ENCODE measurements around the gene HES5. TPM values are rescaled to one million over a fixed set of nuclear protein-coding genes. Genes with fewer than 3 reads are reported as not detected.
"Not testable (repeated sequence)": the region's sequence is repeated elsewhere in the genome, so short reads cannot be mapped to it uniquely, and the experiment has no call there.

Gene HES5
- total RNA-seq, 1 donor from 2014 or later = 1.6 TPM

GRCh38 chr1:2569060-2569459 is 39.0 kb upstream of the HES5 start:
- Histone ChIP-seq H3K36me3 (ENCODE audit: control insufficient read depth in 3 of 3, insufficient read depth in 3 of 3, low read length in 3 of 3) (no peaks in the 10 kb centered on the region), H3K27me3 (ENCODE audit: control insufficient read depth in 3 of 3, insufficient read depth in 3 of 3, low read length in 3 of 3) (peaks cover 0 to 16% (median 8%) of the 10 kb centered on the region in 3 donors), H3K27ac (ENCODE audit: low read depth, low read length) (no peak overlapping the region), H3K4me1 (ENCODE audit: control insufficient read depth in 3 of 3, insufficient read depth in 3 of 3, low read length in 3 of 3) (no peaks in the 10 kb centered on the region), H3K9ac (ENCODE audit: low read depth in 1 of 3, low read length in 3 of 3) (no peak overlapping the region), H3K4me3 (ENCODE audit: low read length in 3 of 3) (no peak overlapping the region), H3K9me3 (ENCODE audit: control insufficient read depth in 3 of 3, low read length in 3 of 3) (peaks cover 0 to 7% (median 2%) of the 10 kb centered on the region in 3 donors)

DNA sequence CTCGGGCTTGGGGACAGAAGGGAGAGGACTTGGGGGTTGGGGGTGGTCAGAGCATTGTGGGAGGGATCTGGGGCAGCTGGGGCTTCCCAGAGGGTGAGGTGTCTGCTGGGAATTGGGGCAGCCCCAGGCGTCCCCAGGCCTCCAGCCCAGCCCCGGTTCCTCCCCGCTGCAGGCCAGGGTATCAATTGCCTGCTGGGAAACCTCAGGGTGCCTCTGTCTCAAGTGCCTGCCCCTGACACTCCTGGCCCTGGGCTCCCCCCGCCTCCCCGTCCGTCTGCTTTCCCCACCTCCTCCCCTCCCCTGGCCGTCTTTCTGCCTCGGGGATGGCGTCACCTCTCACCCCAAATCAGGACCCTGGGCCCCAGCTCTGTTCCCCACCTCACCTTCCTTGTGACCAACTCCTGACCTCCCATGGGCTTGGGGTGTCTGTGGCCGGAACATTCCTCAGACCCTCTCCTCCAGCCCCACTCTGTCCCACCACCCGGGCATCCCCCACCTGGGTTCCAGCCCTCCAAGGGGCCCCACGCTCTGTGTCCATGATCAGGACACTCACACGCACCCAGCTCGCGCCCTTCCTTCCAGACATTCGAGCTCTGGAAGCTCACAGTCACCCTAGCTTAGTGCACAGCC is 38.2 kb upstream of the HES5 start:
- H3K27ac ChIP-seq (ENCODE audit: low read depth, low read length); H3K9me3 ChIP-seq (ENCODE audit: control insufficient read depth in 3 of 3, low read length in 3 of 3); H3K9ac ChIP-seq (ENCODE audit: low read depth in 1 of 3, low read length in 3 of 3); H3K4me3 ChIP-seq (ENCODE audit: low read length in 3 of 3); H3K4me1 ChIP-seq (ENCODE audit: control insufficient read depth in 3 of 3, insufficient read depth in 3 of 3, low read length in 3 of 3); H3K36me3 ChIP-seq (ENCODE audit: control insufficient read depth in 3 of 3, insufficient read depth in 3 of 3, low read length in 3 of 3): not testable (repeated sequence)
- H3K27me3 ChIP-seq (ENCODE audit: control insufficient read depth in 3 of 3, insufficient read depth in 3 of 3, low read length in 3 of 3) = peaks cover 0 to 14% (median 8%) of the 10 kb centered on the region in 3 donors

DNA sequence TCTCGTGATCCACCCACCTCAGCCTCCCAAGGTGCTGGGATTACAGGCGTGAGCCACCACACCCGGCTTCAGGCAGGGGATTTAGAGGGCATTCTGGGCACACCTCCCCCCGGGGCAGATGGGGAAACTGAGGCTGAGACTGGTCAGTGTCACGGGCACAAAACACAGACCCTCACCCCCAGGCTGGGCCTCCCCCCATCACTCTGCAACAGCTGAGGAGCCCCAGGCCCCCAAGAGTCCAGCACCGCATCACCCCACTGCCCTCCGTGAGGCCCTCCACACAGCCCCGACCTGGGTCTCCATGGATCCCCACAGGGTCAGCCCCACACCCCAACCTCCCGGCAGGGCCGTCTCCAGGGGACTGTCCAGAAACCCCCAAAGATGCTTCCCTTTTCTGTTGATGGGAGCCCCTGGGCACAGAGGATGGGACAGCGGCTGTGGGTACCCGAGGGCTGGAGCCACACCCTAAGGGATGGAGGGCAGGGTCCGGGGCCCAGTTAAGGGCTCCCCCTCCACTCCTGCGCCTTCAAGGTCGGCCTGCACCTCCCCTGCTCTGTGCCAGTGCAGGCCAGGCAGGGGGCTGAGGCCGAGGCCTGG is 37.1 kb upstream of the HES5 start:
- H3K4me3 ChIP-seq (ENCODE audit: low read length in 3 of 3) = no peak overlapping the region
- no peaks in the 10 kb centered on the region for H3K4me1 ChIP-seq (ENCODE audit: control insufficient read depth in 3 of 3, insufficient read depth in 3 of 3, low read length in 3 of 3)
- H3K27me3 ChIP-seq (ENCODE audit: control insufficient read depth in 3 of 3, insufficient read depth in 3 of 3, low read length in 3 of 3) = peaks cover 0 to 14% (median 8%) of the 10 kb centered on the region in 3 donors
- no peaks in the 10 kb centered on the region for H3K9me3 ChIP-seq (ENCODE audit: control insufficient read depth in 3 of 3, low read length in 3 of 3)
- H3K36me3 ChIP-seq (ENCODE audit: control insufficient read depth in 3 of 3, insufficient read depth in 3 of 3, low read length in 3 of 3) = peaks cover 0 to 3% (median 0%) of the 10 kb centered on the region in 3 donors
- H3K27ac ChIP-seq (ENCODE audit: low read depth, low read length) = no peak overlapping the region
- no peak overlapping the region for H3K9ac ChIP-seq (ENCODE audit: low read depth in 1 of 3, low read length in 3 of 3)

DNA sequence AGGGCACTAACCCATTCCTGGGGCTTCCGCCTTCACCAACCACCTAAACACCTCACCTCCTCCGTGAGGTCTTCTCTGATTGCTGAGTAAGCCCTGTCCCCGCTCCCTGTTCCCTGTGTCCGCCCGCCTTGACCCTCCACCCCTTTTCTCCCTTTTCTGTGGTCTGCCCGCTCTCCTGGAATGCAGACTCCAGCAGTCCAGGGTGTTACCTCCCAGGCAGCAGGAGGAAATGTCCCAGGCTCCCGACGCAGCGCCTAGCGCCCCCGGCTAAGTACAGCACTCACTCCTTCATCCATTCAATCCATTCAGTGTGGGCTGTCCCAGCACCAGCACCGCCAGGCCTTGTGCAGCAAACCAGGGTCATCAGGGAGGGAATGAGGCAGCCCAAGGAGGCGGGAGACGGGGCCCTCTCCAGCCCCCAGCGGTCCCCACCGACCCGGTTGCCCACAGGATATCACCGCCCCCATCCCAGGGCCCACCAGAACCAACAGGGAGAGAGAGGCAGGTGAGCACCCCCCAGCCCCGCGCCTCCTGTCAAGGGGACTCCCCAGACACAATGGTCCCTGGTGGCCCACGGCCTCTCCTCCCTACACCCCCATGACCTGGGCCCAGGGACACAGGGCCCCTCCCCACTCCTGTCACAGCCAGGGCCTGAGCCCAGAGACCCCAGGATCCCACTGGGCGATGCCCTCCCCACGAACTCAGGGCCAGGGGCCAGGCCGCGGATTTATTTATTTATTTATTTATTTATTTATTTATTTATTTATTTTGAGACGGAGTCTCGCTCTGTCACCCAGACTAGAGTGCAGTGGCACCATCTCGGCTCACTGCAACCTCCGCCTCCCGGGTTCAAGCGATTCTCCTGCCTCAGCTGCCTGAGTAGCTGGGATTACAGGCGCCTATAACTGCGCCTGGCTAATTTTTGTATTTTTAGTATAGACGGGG is 36.3 kb upstream of the HES5 start:
- H3K27me3 ChIP-seq (ENCODE audit: control insufficient read depth in 3 of 3, insufficient read depth in 3 of 3, low read length in 3 of 3) = peaks cover 0 to 14% (median 8%) of the 10 kb centered on the region in 3 donors
- no peak overlapping the region for H3K9ac ChIP-seq (ENCODE audit: low read depth in 1 of 3, low read length in 3 of 3)
- H3K4me1 ChIP-seq (ENCODE audit: control insufficient read depth in 3 of 3, insufficient read depth in 3 of 3, low read length in 3 of 3) = no peaks in the 10 kb centered on the region
- no peaks in the 10 kb centered on the region for H3K9me3 ChIP-seq (ENCODE audit: control insufficient read depth in 3 of 3, low read length in 3 of 3)
- peaks cover 0 to 3% (median 0%) of the 10 kb centered on the region in 3 donors for H3K36me3 ChIP-seq (ENCODE audit: control insufficient read depth in 3 of 3, insufficient read depth in 3 of 3, low read length in 3 of 3)
- no peak overlapping the region for H3K4me3 ChIP-seq (ENCODE audit: low read length in 3 of 3)
- H3K27ac ChIP-seq (ENCODE audit: low read depth, low read length) = no peak overlapping the region

DNA sequence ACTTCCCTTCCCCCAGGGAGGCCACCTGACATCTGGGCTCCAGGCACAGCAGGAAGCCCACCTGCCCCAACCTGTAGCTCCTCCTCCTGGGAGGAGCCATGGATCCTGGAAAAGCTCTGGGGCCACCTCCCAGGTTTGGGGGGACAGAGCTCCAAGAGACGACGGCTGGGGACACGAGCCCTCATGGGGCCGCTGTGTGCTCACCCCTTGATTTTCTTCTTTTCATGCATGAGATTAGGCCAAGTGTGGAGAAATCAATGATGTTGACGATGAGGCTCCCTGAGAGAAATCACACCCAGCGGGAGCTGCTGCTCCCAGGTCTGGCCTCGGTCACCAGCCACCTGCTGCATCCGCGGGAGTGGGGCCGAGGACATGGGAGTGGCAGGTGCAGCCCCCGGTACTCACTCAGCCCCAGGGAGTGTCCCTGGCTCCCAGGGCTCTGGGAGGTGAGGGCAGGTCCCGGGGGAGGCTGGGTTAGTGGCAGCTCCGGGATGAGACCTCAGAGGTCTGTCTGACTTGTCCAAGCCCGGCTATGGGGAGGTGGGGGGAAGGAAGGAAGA is 34.8 kb upstream of the HES5 start:
- Histone ChIP-seq H3K27me3 (ENCODE audit: control insufficient read depth in 3 of 3, insufficient read depth in 3 of 3, low read length in 3 of 3) (peaks cover 0 to 14% (median 8%) of the 10 kb centered on the region in 3 donors), H3K36me3 (ENCODE audit: control insufficient read depth in 3 of 3, insufficient read depth in 3 of 3, low read length in 3 of 3) (peaks cover 2 to 3% (median 3%) of the 10 kb centered on the region in 3 donors), H3K9me3 (ENCODE audit: control insufficient read depth in 3 of 3, low read length in 3 of 3) (no peaks in the 10 kb centered on the region), H3K9ac (ENCODE audit: low read depth in 1 of 3, low read length in 3 of 3) (no peak overlapping the region), H3K4me3 (ENCODE audit: low read length in 3 of 3) (no peak overlapping the region), H3K4me1 (ENCODE audit: control insufficient read depth in 3 of 3, insufficient read depth in 3 of 3, low read length in 3 of 3) (no peaks in the 10 kb centered on the region), H3K27ac (ENCODE audit: low read depth, low read length) (no peak overlapping the region)

DNA sequence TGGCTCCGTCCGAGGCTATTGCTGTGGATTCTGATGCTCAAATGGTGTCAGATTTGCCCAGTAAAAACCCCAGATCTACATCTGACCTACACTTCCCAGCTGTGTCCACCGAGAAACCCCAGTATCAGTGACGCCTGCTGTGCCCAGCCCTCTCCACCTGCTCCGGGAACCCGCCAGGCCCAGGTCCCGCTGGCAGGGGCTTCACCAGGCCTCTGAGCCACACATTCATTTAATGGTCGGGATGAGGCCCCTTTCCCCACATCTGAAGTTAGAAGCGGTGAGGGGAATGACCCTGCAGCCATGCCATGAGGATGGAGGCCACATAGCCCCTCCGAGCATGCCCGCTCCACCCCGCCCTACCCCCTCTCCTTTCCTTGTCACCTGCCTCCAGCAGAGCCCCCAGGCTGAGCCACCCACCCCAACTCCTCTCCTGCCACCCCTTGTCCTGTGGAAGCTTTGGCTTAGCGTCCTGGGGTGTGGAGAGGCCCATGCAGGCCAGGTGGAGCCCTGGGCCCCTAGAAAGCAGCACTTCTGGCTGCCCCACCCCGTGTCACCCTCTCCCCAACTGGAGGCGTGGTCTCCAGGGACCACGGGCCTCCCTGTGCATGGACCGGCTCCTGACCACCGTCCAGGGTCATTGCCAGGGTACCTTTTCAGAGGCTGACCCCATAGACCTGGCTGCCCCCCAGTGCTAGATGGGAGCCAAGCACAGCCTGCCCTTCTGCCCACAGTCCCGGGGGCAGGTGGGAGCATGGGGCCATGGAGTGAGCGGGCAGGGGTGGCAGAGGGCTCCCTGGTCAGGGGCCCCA is 34.1 kb upstream of the HES5 start:
- Histone ChIP-seq H3K27me3 (ENCODE audit: control insufficient read depth in 3 of 3, insufficient read depth in 3 of 3, low read length in 3 of 3) (peaks cover 0 to 14% (median 8%) of the 10 kb centered on the region in 3 donors), H3K4me3 (ENCODE audit: low read length in 3 of 3) (no peak overlapping the region), H3K4me1 (ENCODE audit: control insufficient read depth in 3 of 3, insufficient read depth in 3 of 3, low read length in 3 of 3) (no peaks in the 10 kb centered on the region), H3K36me3 (ENCODE audit: control insufficient read depth in 3 of 3, insufficient read depth in 3 of 3, low read length in 3 of 3) (peaks cover 2 to 3% (median 3%) of the 10 kb centered on the region in 3 donors), H3K9ac (ENCODE audit: low read depth in 1 of 3, low read length in 3 of 3) (no peak overlapping the region), H3K27ac (ENCODE audit: low read depth, low read length) (no peak overlapping the region), H3K9me3 (ENCODE audit: control insufficient read depth in 3 of 3, low read length in 3 of 3) (no peaks in the 10 kb centered on the region)

GRCh38 chr1:2563205-2563604 is 33.1 kb upstream of the HES5 start:
- no peak overlapping the region for H3K4me3 ChIP-seq (ENCODE audit: low read length in 3 of 3)
- H3K9me3 ChIP-seq (ENCODE audit: control insufficient read depth in 3 of 3, low read length in 3 of 3) = no peaks in the 10 kb centered on the region
- H3K27me3 ChIP-seq (ENCODE audit: control insufficient read depth in 3 of 3, insufficient read depth in 3 of 3, low read length in 3 of 3) = peaks cover 0 to 10% (median 8%) of the 10 kb centered on the region in 3 donors
- peaks cover 3 to 7% (median 6%) of the 10 kb centered on the region in 3 donors for H3K36me3 ChIP-seq (ENCODE audit: control insufficient read depth in 3 of 3, insufficient read depth in 3 of 3, low read length in 3 of 3)
- H3K27ac ChIP-seq (ENCODE audit: low read depth, low read length) = no peak overlapping the region
- no peak overlapping the region for H3K9ac ChIP-seq (ENCODE audit: low read depth in 1 of 3, low read length in 3 of 3)
- H3K4me1 ChIP-seq (ENCODE audit: control insufficient read depth in 3 of 3, insufficient read depth in 3 of 3, low read length in 3 of 3) = peaks cover 0 to 4% (median 0%) of the 10 kb centered on the region in 3 donors

DNA sequence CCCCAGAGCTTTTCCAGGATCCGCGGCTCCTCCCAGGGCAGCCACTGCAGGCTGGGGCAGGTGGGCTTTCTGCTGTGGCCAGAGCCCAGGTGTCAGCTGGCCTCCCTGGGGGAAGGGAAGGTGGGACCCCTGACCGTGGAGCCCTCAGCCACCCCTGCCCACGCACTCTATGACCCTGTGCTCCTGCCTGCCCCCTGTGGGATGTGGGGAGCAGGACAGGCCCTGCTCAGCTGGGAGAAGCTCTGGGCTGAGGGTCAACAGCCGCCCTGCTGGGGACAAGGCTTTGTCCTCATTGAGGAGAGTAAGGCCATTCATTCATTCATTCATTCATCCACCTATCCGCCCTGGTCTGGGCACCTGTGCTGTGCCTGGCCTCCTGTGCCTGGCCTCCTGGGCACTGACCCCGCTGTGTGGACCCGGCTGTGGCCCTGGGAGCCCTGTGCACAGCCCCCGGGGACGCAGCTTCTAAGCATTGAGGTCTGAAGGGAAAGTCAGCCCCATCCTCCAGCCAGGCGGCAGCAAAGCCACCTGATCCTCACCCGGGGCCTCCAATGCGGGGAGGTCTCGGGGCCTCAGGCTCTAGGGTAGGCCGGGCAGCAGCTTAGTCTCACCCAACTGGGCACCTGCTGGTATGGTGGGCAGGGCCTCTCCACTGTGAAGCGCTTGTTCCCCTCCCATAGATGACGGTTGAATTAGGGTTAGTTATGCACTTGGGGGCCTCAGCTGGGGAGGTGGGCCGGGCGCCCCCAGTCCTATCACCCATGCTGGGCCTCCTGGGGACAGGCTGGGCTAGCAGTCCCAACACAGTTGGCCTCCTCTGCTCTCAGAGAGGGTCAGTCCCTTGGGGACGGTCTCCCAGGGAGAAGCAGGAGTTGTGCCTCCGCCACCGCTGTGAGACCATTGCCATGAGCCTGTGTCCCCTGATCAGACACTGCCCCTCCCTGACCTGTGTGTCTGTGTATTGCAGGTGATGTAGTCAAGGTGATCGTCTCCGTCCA is 32.1 kb upstream of the HES5 start:
- Histone ChIP-seq H3K4me1 (ENCODE audit: control insufficient read depth in 3 of 3, insufficient read depth in 3 of 3, low read length in 3 of 3) (peaks cover 7 to 12% (median 8%) of the 10 kb centered on the region in 3 donors), H3K27ac (ENCODE audit: low read depth, low read length) (no peak overlapping the region), H3K27me3 (ENCODE audit: control insufficient read depth in 3 of 3, insufficient read depth in 3 of 3, low read length in 3 of 3) (peaks cover 0 to 7% (median 3%) of the 10 kb centered on the region in 3 donors), H3K4me3 (ENCODE audit: low read length in 3 of 3) (no peak overlapping the region), H3K36me3 (ENCODE audit: control insufficient read depth in 3 of 3, insufficient read depth in 3 of 3, low read length in 3 of 3) (peaks cover 3 to 7% (median 6%) of the 10 kb centered on the region in 3 donors), H3K9me3 (ENCODE audit: control insufficient read depth in 3 of 3, low read length in 3 of 3) (no peaks in the 10 kb centered on the region), H3K9ac (ENCODE audit: low read depth in 1 of 3, low read length in 3 of 3) (no peak overlapping the region)

Measured in skeletal muscle tissue (tissue), 4 donors.